HepG2 (cell line): ENCODE results near the gene CCND1. TPM values are rescaled to one million over a fixed set of nuclear protein-coding genes. Genes with fewer than 3 reads are reported as not detected.

Experiments used
- CBFB ChIP-seq: sonication (generic); formaldehyde crosslinking; IDR thresholded peaks from 2 replicates; pipeline ENCODE4 v1.4.0; 2020; ENCODE audit warnings: missing genetic modification reagents
- CCDC6 ChIP-seq: sonication (generic); formaldehyde crosslinking; IDR thresholded peaks from 2 replicates; pipeline ENCODE4 v1.8.1; 2022; ENCODE audit warnings: mild to moderate bottlenecking, missing genetic modification reagents, moderate library complexity
- GATAD1 ChIP-seq: IDR thresholded peaks from 2 replicates; pipeline ENCODE4 v1.6.1; 2016; ENCODE audit warnings: missing genetic modification reagents, missing compliant biosample characterization
- MLLT10 ChIP-seq: sonication (generic); formaldehyde crosslinking; IDR thresholded peaks from 2 replicates; pipeline ENCODE4 v1.4.0; 2020; ENCODE audit warnings: missing genetic modification reagents
- NR1H2 ChIP-seq: sonication (generic); formaldehyde crosslinking; IDR thresholded peaks from 2 replicates; pipeline ENCODE4 v1.8.1; 2022; ENCODE audit warnings: low read depth, missing genetic modification reagents, borderline replicate concordance
- POLR2AphosphoS5 ChIP-seq: IDR thresholded peaks from 2 replicates; pipeline ENCODE4 v1.6.1; 2012; ENCODE audit warnings: low read depth, low read length
- POLR2G ChIP-seq: fragments of 200-400 bp; formaldehyde crosslinking; IDR thresholded peaks from 2 replicates; pipeline ENCODE4 v1.6.1; 2018; ENCODE audit warnings: mild to moderate bottlenecking, low read depth, low read length, moderate library complexity
- TRIM24 ChIP-seq: sonication (generic); formaldehyde crosslinking; IDR thresholded peaks from 2 replicates; pipeline ENCODE4 v1.8.0; 2022; ENCODE audit warnings: mild to moderate bottlenecking, missing genetic modification reagents
- ZNF224 ChIP-seq: sonication (generic); formaldehyde crosslinking; IDR thresholded peaks from 2 replicates; pipeline ENCODE4 v1.5.0; 2020; ENCODE audit warnings: mild to moderate bottlenecking, missing genetic modification reagents
- ZNF317 ChIP-seq: sonication (generic); formaldehyde crosslinking; IDR thresholded peaks from 2 replicates; pipeline ENCODE4 v1.5.0; 2020; ENCODE audit warnings: mild to moderate bottlenecking, missing genetic modification reagents
- ZNF563 ChIP-seq: sonication (generic); formaldehyde crosslinking; IDR thresholded peaks from 2 replicates; pipeline ENCODE4 v1.8.0; 2022; ENCODE audit warnings: mild to moderate bottlenecking, moderate library complexity, missing genetic modification reagents
- ZNF75D ChIP-seq: sonication (generic); formaldehyde crosslinking; IDR thresholded peaks from 2 replicates; pipeline ENCODE4 v1.8.1; 2023; ENCODE audit warnings: missing genetic modification reagents, mild to moderate bottlenecking, borderline replicate concordance
- ZSCAN25 ChIP-seq: sonication (generic); formaldehyde crosslinking; IDR thresholded peaks from 2 replicates; pipeline ENCODE4 v1.8.0; 2022; ENCODE audit warnings: mild to moderate bottlenecking, missing genetic modification reagents
- polyA plus RNA-seq, 8 experiments: library from polyadenylated mRNA; depleted of rRNA in 3 of 8; stranded (reverse) in 7 of 8; unstranded in 1 of 8; fragments of >200 nt; fragmentation: Illumina TruSeq in 4 of 8; extraction: Trizol in 4 of 8; gene quantifications; 2 replicates each; pipeline versions ENCODE4 v1.2.1 to v1.2.3, GENCODE V29; 2011 to 2016; ENCODE audit warnings: low read depth in 4 of 8, missing spikeins in 1 of 8, mixed read lengths in 1 of 8; ENCODE audit not compliant: insufficient read depth in 1 of 8
- total RNA-seq, 5 experiments: library from RNA; depleted of rRNA; stranded (reverse); fragments of >200 nt; fragmentation: Illumina TruSeq; extraction: Trizol; gene quantifications; 2 replicates each; pipeline ENCODE4 v1.2.3, GENCODE V29; 2016; ENCODE audit warnings: low read depth in 1 of 5
- TF ChIP-seq, protein P1 (sequence below): IDR thresholded peaks from 2 replicates; pipeline ENCODE4 v1.6.1; 2016
- TF ChIP-seq, protein P2 (sequence below): sonication (generic); formaldehyde crosslinking; IDR thresholded peaks from 2 replicates; pipeline ENCODE4 v1.5.0; 2020; ENCODE audit warnings: mild to moderate bottlenecking, missing genetic modification reagents, borderline replicate concordance
- TF ChIP-seq, protein P3 (sequence below): sonication (generic); formaldehyde crosslinking; IDR thresholded peaks from one replicate; pipeline ENCODE4 v1.5.1; 2020; ENCODE audit warnings: mild to moderate bottlenecking, missing genetic modification reagents; ENCODE audit errors: not compliant biosample characterization
- TF ChIP-seq, protein P4 (sequence below): sonication (generic); formaldehyde crosslinking; IDR thresholded peaks from 2 replicates; pipeline ENCODE4 v1.8.1; 2023; ENCODE audit warnings: missing genetic modification reagents, mild to moderate bottlenecking, borderline replicate concordance

The CCND1 gene
- total and polyA plus RNA-seq, 2 of the 13 experiments (the other 11 are each of a cell fraction or from before 2014, with no cell fraction given) = 107 to 136 TPM

DNA sequence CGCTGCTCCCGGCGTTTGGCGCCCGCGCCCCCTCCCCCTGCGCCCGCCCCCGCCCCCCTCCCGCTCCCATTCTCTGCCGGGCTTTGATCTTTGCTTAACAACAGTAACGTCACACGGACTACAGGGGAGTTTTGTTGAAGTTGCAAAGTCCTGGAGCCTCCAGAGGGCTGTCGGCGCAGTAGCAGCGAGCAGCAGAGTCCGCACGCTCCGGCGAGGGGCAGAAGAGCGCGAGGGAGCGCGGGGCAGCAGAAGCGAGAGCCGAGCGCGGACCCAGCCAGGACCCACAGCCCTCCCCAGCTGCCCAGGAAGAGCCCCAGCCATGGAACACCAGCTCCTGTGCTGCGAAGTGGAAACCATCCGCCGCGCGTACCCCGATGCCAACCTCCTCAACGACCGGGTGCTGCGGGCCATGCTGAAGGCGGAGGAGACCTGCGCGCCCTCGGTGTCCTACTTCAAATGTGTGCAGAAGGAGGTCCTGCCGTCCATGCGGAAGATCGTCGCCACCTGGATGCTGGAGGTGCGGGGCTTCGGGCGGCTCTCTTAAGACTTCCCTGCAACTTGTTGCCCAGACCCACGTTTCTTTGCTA is at the start of gene CCND1 (continued):
- TF ChIP-seq, protein P1, sequence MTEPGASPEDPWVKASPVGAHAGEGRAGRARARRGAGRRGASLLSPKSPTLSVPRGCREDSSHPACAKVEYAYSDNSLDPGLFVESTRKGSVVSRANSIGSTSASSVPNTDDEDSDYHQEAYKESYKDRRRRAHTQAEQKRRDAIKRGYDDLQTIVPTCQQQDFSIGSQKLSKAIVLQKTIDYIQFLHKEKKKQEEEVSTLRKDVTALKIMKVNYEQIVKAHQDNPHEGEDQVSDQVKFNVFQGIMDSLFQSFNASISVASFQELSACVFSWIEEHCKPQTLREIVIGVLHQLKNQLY (CRISPR knock-in tag) = no peak
- TF ChIP-seq CBFB (CRISPR knock-in tag) (0 out of 2 replicates have a peak, but pooled peaks have one; percentile 21), ZNF563 (CRISPR knock-in tag) (no peak; the same call in 1 of the 2 replicates), MLLT10 (CRISPR knock-in tag) (no peak), ZNF224 (CRISPR knock-in tag) (no peak), TRIM24 (CRISPR knock-in tag) (no peak), ZNF75D (CRISPR knock-in tag) (no peak), POLR2G (peak; percentile 100), GATAD1 (CRISPR knock-in tag) (no peak), ZNF317 (CRISPR knock-in tag) (peak; percentile 23; the same call in 1 of the 2 replicates), NR1H2 (CRISPR knock-in tag) (no peak; the same call in 1 of the 2 replicates), CCDC6 (CRISPR knock-in tag) (no peak), POLR2AphosphoS5 (peak; percentile 99), ZSCAN25 (CRISPR knock-in tag) (peak; percentile 58; the same call in 1 of the 2 replicates)
- TF ChIP-seq, protein P2, sequence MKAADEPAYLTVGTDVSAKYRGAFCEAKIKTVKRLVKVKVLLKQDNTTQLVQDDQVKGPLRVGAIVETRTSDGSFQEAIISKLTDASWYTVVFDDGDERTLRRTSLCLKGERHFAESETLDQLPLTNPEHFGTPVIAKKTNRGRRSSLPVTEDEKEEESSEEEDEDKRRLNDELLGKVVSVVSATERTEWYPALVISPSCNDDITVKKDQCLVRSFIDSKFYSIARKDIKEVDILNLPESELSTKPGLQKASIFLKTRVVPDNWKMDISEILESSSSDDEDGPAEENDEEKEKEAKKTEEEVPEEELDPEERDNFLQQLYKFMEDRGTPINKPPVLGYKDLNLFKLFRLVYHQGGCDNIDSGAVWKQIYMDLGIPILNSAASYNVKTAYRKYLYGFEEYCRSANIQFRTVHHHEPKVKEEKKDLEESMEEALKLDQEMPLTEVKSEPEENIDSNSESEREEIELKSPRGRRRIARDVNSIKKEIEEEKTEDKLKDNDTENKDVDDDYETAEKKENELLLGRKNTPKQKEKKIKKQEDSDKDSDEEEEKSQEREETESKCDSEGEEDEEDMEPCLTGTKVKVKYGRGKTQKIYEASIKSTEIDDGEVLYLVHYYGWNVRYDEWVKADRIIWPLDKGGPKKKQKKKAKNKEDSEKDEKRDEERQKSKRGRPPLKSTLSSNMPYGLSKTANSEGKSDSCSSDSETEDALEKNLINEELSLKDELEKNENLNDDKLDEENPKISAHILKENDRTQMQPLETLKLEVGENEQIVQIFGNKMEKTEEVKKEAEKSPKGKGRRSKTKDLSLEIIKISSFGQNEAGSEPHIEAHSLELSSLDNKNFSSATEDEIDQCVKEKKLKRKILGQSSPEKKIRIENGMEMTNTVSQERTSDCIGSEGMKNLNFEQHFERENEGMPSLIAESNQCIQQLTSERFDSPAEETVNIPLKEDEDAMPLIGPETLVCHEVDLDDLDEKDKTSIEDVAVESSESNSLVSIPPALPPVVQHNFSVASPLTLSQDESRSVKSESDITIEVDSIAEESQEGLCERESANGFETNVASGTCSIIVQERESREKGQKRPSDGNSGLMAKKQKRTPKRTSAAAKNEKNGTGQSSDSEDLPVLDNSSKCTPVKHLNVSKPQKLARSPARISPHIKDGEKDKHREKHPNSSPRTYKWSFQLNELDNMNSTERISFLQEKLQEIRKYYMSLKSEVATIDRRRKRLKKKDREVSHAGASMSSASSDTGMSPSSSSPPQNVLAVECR = peak; percentile 81; the same call in 1 of the 2 replicates
- TF ChIP-seq, protein P3, sequence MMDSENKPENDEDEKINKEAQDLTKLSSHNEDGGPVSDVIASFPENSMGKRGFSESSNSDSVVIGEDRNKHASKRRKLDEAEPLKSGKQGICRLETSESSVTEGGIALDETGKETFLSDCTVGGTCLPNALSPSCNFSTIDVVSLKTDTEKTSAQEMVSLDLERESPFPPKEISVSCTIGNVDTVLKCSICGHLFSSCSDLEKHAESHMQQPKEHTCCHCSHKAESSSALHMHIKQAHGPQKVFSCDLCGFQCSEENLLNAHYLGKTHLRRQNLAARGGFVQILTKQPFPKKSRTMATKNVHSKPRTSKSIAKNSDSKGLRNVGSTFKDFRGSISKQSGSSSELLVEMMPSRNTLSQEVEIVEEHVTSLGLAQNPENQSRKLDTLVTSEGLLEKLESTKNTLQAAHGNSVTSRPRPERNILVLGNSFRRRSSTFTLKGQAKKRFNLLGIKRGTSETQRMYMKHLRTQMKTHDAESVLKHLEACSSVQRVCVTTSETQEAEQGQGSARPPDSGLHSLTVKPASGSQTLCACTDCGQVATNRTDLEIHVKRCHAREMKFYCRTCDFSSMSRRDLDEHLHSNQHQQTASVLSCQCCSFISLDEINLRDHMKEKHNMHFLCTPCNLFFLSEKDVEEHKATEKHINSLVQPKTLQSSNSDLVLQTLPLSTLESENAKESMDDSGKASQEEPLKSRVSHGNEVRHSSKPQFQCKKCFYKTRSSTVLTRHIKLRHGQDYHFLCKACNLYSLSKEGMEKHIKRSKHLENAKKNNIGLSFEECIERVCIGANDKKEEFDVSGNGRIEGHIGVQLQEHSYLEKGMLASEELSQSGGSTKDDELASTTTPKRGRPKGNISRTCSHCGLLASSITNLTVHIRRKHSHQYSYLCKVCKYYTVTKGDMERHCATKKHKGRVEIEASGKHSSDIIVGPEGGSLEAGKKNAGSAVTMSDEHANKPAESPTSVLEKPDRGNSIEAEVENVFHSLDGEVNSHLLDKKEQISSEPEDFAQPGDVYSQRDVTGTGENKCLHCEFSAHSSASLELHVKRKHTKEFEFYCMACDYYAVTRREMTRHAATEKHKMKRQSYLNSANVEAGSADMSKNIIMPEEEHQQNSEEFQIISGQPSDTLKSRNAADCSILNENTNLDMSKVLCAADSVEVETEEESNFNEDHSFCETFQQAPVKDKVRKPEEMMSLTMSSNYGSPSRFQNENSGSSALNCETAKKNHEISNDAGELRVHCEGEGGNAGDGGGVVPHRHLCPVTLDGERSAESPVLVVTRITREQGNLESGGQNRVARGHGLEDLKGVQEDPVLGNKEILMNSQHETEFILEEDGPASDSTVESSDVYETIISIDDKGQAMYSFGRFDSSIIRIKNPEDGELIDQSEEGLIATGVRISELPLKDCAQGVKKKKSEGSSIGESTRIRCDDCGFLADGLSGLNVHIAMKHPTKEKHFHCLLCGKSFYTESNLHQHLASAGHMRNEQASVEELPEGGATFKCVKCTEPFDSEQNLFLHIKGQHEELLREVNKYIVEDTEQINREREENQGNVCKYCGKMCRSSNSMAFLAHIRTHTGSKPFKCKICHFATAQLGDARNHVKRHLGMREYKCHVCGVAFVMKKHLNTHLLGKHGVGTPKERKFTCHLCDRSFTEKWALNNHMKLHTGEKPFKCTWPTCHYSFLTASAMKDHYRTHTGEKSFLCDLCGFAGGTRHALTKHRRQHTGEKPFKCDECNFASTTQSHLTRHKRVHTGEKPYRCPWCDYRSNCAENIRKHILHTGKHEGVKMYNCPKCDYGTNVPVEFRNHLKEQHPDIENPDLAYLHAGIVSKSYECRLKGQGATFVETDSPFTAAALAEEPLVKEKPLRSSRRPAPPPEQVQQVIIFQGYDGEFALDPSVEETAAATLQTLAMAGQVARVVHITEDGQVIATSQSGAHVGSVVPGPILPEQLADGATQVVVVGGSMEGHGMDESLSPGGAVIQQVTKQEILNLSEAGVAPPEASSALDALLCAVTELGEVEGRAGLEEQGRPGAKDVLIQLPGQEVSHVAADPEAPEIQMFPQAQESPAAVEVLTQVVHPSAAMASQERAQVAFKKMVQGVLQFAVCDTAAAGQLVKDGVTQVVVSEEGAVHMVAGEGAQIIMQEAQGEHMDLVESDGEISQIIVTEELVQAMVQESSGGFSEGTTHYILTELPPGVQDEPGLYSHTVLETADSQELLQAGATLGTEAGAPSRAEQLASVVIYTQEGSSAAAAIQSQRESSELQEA = no peak
- TF ChIP-seq, protein P4, sequence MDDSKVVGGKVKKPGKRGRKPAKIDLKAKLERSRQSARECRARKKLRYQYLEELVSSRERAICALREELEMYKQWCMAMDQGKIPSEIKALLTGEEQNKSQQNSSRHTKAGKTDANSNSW = no peak
